ENCODE data around the gene NRG3. TPM values are rescaled to one million over a fixed set of nuclear protein-coding genes. Genes with fewer than 3 reads are reported as not detected.

The NRG3 gene
- total RNA-seq, 1 donor from 2014 or later = 0.92 TPM

DNA sequence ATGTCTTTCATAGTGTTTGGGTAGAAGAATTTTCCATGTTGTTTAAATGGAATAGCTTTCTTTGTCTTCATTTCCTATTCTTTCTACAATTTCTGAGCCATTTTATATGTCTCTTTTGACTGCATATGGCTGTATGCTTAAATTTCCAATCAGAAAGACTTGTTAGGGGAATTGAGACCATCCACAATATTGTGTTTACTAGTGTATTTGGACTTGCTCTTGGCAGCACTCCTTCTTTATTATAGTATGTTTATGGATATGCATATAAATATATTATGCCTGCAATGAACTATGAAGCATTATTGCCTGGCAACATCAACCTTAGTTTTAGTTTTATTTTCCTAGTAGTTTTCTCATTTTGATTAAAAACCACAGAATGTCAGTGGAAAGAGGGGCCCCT lies 92.7 kb downstream of the NRG3 start:
- DNase-seq (ENCODE audit: low read depth) = no peak
- no peak overlapping the region for H3K4me3 ChIP-seq (ENCODE audit: low read depth, low read length)
- TF ChIP-seq, protein P1, sequence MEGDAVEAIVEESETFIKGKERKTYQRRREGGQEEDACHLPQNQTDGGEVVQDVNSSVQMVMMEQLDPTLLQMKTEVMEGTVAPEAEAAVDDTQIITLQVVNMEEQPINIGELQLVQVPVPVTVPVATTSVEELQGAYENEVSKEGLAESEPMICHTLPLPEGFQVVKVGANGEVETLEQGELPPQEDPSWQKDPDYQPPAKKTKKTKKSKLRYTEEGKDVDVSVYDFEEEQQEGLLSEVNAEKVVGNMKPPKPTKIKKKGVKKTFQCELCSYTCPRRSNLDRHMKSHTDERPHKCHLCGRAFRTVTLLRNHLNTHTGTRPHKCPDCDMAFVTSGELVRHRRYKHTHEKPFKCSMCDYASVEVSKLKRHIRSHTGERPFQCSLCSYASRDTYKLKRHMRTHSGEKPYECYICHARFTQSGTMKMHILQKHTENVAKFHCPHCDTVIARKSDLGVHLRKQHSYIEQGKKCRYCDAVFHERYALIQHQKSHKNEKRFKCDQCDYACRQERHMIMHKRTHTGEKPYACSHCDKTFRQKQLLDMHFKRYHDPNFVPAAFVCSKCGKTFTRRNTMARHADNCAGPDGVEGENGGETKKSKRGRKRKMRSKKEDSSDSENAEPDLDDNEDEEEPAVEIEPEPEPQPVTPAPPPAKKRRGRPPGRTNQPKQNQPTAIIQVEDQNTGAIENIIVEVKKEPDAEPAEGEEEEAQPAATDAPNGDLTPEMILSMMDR (conservative IDR thresholded peaks at IDR 0.05; ENCODE audit: low read depth, low read length) = no peak

DNA sequence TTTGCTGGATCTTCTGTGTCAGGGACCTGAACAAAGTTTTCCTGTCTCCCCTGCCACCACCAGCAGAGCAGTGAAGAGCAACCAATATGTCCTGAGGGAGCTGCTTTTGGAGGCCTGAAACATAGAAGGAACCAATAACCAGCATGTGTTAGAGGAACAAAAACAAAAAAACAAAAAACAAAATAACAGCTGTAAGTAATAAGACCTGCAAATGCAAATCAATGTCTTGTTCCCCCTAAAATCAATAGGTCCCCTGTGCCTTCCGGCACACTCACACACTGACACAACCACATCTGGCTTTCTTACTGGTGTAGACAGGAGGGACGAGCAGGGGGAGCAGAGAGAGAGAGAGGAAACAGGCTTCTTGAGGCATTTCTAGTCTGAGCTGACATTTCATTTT lies 94.1 kb downstream of the NRG3 start:
- no peak for DNase-seq (ENCODE audit: low read depth)
- TF ChIP-seq, protein P1 (conservative IDR thresholded peaks at IDR 0.05; ENCODE audit: low read depth, low read length) = no peak
- H3K4me3 ChIP-seq (ENCODE audit: low read depth, low read length) = no peak overlapping the region

DNA sequence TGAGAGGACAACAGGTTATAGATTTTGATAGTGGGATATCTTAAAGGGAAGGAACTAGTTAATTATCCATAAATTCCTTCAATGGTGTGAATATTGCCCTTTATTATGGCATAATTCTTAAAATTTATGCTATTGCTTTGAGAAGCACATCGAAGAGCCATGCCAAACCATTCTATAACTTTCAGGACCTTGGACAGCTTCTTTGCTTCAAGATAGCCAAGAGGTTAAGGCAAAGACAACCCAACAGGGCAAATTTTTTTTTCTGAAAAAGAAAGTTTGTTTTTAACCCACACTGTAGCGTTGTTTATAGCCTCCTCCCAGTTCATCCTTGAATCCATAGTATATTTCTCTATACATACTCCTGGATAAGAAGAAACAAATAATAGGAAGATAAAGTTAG lies 103.2 kb downstream of the NRG3 start:
- H3K4me3 ChIP-seq (ENCODE audit: low read depth, low read length) = no peak overlapping the region
- DNase-seq (ENCODE audit: low read depth) = no peak
- TF ChIP-seq, protein P1 (conservative IDR thresholded peaks at IDR 0.05; ENCODE audit: low read depth, low read length) = no peak

DNA sequence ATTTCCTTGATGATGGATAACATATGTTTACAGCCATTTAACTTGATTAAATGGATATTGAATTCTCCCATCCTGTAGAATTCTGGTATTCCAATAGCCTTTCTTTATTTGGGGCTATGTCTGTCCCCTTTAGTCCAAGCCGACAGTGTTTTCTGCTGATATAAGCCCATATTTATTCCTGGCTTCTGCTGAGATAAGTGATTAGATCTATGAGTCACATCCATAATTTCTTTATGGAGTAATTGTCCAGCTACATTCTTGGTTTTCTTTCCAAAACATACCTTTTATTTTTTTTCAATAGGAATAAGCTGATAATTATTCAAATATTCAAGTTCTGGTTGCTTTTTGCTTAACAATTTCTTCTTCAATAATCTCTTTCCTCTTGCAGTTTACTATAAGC lies 106.7 kb downstream of the NRG3 start:
- no peak overlapping the region for H3K4me3 ChIP-seq (ENCODE audit: low read depth, low read length)
- DNase-seq (ENCODE audit: low read depth) = no peak
- TF ChIP-seq, protein P1 (conservative IDR thresholded peaks at IDR 0.05; ENCODE audit: low read depth, low read length) = no peak

DNA sequence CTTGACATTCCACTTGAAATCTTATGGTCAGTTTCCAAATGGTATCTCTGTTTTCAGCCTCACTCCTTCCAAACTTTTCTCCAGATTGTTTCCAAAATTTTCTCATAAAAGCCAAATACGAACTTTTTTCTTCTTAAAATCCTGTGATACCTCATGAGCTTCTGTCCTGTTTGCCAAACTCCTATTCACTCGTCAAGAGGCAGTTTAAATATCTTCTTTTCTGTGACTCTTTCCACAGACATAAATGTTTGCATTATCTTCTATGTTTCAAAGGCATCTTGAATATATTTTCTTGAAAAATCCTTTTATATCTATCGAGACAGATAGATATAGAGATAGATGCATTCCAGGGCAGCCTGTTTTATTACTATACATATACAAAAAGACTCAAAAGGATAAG lies 109.4 kb downstream of the NRG3 start:
- H3K4me3 ChIP-seq (ENCODE audit: low read depth, low read length) = no peak overlapping the region
- no peak for DNase-seq (ENCODE audit: low read depth)
- TF ChIP-seq, protein P1 (conservative IDR thresholded peaks at IDR 0.05; ENCODE audit: low read depth, low read length) = no peak

DNA sequence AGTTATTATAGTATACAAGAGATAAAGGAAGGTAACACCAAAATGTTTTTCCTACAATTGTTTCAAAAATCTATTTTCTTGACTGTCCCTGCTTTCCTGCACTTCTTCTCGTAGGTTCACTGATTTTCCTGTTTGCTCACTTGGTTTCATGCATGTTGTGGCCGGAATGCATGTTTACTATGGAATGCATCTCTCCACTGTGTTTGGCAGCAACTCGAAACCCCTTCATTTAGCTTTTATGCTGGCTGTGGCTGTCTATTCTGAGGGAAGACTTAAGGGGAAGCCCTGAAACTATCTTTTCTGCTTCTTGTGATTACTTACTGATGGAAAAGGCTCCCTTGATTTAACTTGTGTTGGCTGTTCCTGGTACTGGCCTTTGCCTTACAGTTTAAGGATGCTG lies 120.3 kb downstream of the NRG3 start:
- TF ChIP-seq, protein P1 (conservative IDR thresholded peaks at IDR 0.05; ENCODE audit: low read depth, low read length) = no peak
- H3K4me3 ChIP-seq (ENCODE audit: low read depth, low read length) = no peak overlapping the region
- no peak for DNase-seq (ENCODE audit: low read depth)

DNA sequence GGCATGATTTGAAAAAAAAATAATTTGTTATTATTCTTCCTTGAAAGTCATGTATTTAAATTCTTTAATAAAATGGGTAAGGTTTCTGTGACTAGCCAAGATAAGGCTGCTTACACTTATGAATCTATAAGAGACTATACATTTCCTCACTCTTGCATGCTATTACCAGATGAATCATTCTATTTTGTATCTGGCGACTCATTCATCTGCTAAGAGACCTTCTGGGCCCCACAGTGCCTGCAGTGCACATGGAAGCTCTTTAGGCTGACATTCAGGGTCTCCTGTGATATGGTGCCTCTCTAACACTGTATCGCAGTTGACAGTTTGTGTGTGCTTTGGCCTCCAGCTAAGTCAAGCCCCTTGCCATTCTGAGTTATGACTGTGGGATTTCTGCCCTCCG lies 121.9 kb downstream of the NRG3 start:
- TF ChIP-seq, protein P1 (conservative IDR thresholded peaks at IDR 0.05; ENCODE audit: low read depth, low read length) = no peak
- DNase-seq (ENCODE audit: low read depth) = no peak
- H3K4me3 ChIP-seq (ENCODE audit: low read depth, low read length) = no peak overlapping the region
